ENCODE results near the gene AGFG1.

DNA sequence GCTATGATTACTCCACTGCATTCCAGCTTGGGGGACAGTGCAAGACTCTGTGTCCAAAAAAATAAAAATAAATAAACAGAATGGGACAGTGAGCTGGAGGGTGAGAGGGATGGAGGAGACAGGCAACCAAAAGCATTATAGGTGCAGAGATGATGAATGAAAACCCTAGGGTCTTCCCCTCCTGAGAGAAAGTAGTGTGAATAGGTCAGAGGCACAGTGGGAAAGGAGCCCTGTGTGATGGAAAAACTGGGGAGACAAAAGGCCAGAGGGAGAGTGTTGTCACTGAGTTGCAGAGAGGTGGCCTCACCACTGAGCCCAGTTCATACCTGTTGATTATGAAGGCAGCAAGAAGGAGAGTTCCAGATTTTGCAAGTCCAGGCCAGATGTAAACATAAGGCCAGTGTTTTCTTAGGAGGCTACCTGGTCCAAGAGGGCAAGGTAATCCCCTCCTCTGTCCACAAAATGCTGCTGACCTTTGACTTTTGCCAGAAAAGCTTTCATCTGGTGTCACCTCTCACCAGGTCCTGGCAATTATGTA lies 17.6 kb upstream of the AGFG1 start:
- TF ChIP-seq, protein P1, sequence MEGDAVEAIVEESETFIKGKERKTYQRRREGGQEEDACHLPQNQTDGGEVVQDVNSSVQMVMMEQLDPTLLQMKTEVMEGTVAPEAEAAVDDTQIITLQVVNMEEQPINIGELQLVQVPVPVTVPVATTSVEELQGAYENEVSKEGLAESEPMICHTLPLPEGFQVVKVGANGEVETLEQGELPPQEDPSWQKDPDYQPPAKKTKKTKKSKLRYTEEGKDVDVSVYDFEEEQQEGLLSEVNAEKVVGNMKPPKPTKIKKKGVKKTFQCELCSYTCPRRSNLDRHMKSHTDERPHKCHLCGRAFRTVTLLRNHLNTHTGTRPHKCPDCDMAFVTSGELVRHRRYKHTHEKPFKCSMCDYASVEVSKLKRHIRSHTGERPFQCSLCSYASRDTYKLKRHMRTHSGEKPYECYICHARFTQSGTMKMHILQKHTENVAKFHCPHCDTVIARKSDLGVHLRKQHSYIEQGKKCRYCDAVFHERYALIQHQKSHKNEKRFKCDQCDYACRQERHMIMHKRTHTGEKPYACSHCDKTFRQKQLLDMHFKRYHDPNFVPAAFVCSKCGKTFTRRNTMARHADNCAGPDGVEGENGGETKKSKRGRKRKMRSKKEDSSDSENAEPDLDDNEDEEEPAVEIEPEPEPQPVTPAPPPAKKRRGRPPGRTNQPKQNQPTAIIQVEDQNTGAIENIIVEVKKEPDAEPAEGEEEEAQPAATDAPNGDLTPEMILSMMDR (IDR thresholded peaks at IDR 0.05 in 4 of 5, conservative IDR thresholded peaks at IDR 0.05 in 1 of 5): no peak
- no peak for TF ChIP-seq POLR2A (IDR thresholded peaks at IDR 0.05)

Data from gastrocnemius medialis (tissue), 4 donors.